Sigmoid colon (tissue), 7 donors: ENCODE results near the gene ALG3. TPM values are rescaled to one million over a fixed set of nuclear protein-coding genes. Genes with fewer than 3 reads are reported as not detected.

Experiments used
- DNase-seq: peaks from one replicate; pipeline ENCODE4 v3.0.0-alpha.2; 2019
- H3K27ac ChIP-seq, 4 donors: fragments of 200-600 bp; sonication (generic); one replicate each; pipeline ENCODE4 v1.5.1; 2016 to 2019; ENCODE audit warnings: mild to moderate bottlenecking in 1 of 4
- H3K27me3 ChIP-seq, 3 donors: fragments of 200-600 bp; sonication (generic); one replicate each; pipeline ENCODE4 v1.5.1; 2019; ENCODE audit warnings: mild to moderate bottlenecking in 1 of 3
- H3K36me3 ChIP-seq, 4 donors: fragments of 200-600 bp; sonication (generic); one replicate each; pipeline ENCODE4 v1.5.1; 2016 to 2019
- H3K4me1 ChIP-seq, 4 donors: fragments of 200-600 bp; sonication (generic); one replicate each; pipeline ENCODE4 v1.5.1; 2017 to 2019
- H3K4me3 ChIP-seq, 4 donors: fragments of 200-600 bp; sonication (generic); one replicate each; pipeline ENCODE4 v1.5.1; 2017 to 2019; ENCODE audit warnings: mild to moderate bottlenecking in 2 of 4, moderate library complexity in 1 of 4
- H3K9me3 ChIP-seq, 4 donors: fragments of 200-600 bp in 3 of 4; sonication (generic) in 3 of 4; one replicate each; pipeline versions ENCODE4 v1.5.1 to v1.6.1; 2013 to 2019
- EP300 ChIP-seq, 4 donors: sonication (generic); formaldehyde crosslinking; IDR thresholded peaks; one replicate each; pipeline ENCODE4 v1.6.1; 2017; ENCODE audit warnings: antibody characterized with exemption in 4 of 4
- POLR2A ChIP-seq, 2 donors: fragments of 450-650 bp; IDR thresholded peaks; one replicate each; pipeline ENCODE4 v1.6.1; 2016; ENCODE audit warnings: antibody characterized with exemption in 2 of 2, mild to moderate bottlenecking in 2 of 2, moderate library complexity in 2 of 2
- POLR2AphosphoS5 ChIP-seq, 4 donors: sonication (generic); formaldehyde crosslinking; IDR thresholded peaks; one replicate each; pipeline ENCODE4 v1.6.1; 2017; ENCODE audit warnings: antibody characterized with exemption in 4 of 4
- whole genome bisulfite sequencing, 2 donors: extraction: QIAGEN DNeasy Blood & Tissue Kit; methylation state at CpG; one replicate each; pipeline ENCODE4 v1.1.7; 2013; 5-methylcytosine and 5-hydroxymethylcytosine counted together
- intact Hi-C: fragments of 100-400 bp; cut with DNase I; formaldehyde crosslinking; loops from one replicate; pipeline ENCODE4 v1.15.1; 2023
- polyA plus RNA-seq, 3 donors: library from polyadenylated mRNA; stranded (reverse); fragments of 200-250 nt; gene quantifications; one replicate each; pipeline ENCODE4 v1.2.3, GENCODE V29; 2013
- total RNA-seq, 4 donors: library from RNA; depleted of rRNA; stranded (reverse); fragments of >200 nt; gene quantifications; one replicate each; pipeline ENCODE4 v1.1.0, GENCODE V29; 2016
- TF ChIP-seq, protein P1 (sequence below), 4 experiments: fragments of 450-650 bp in 3 of 4; fragments of 200-600 bp in 1 of 4; IDR thresholded peaks; one replicate each; pipeline ENCODE4 v1.5.1; 2016 to 2019; ENCODE audit warnings: antibody characterized with exemption in 4 of 4, mild to moderate bottlenecking in 3 of 4, moderate library complexity in 2 of 4
- donor health status: healthy with polysubstance abuse.
- donor health status: Bipolar disorder and iron deficiency.
- donor health status: healthy.

ALG3 gene
- total and polyA plus RNA-seq, 7 donors, result 9.9 to 46.8 (median 36.0) TPM

DNA sequence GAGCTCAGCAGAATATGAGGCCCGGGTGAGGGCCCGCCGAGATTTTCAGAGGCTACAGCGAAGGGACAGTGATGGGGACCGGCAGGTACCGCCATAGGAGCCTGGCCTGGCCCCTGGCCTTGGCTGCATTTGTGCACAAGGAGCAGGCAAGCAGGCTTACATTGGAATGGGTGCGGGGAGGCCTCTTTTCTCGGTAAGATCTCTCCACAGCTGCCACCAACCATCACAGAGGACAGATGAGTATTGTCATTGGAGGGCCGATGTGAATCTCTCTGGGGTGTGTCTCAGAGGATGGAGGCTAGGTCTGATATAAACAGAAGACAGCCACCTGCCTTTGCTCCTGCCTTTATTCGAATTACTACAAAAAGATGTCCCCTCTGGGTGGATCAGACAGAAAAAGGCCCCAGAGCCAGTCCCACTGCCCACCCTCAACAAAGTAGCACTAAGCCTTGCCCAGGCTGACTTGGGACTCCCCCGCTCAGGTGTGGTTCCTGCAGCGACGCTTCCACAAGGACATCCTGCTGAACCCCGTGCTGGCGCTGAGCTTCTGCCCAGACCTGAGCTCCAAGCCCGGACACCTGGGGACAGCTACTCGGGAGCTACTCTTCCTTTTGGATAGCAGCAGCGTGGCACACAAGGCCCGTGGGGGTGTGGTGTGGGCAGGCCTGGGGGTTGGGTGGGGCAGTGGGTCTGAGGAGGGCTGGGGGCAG is 13.9 kb downstream of the ALG3 start:
- Histone ChIP-seq H3K4me1 (peaks cover 0 to 12% (median 12%) of the 10 kb centered on the region in 4 donors), H3K27me3 (peaks cover 21 to 56% (median 34%) of the 10 kb centered on the region in 3 donors), H3K27ac (no peak overlapping the region), H3K9me3 (no peaks in the 10 kb centered on the region), H3K36me3 (no peaks in the 10 kb centered on the region), H3K4me3 (no peak overlapping the region)
- TF ChIP-seq EP300 (IDR thresholded peaks at IDR 0.05), result no peak
- intact Hi-C loops, result no loop called here
- WGBS, 2 donors, result 89 to 90% methylated on average over 19 of the region's 19 CpGs
- DNase-seq, result no peak

DNA sequence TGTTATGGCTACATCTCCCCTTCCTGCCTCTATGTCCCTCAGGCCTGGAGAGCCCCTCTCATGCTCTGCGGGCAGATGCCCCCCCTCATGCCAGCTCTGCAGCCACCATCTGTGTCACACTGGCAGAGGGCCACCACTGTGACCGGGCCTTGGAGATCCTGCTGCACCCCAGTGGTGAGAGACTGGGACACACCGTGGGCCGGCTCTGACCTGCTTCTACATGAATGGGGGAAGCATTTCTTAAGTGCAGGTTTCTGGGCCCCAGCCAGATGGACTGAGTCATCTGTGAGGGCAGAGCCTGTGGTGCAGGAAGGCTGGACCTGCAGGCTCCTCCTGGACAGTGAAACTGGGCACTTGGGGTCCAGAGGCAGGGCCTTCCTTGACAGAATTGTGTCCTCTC is 14.5 kb downstream of the ALG3 start:
- no peak for TF ChIP-seq EP300 (IDR thresholded peaks at IDR 0.05)
- no peak for TF ChIP-seq POLR2AphosphoS5 (IDR thresholded peaks at IDR 0.05)
- intact Hi-C loops, result no loop called here
- WGBS, 2 donors, result 42 to 55% methylated on average over 4 of the region's 4 CpGs
- Histone ChIP-seq H3K27me3 (peaks cover 28 to 57% (median 34%) of the 10 kb centered on the region in 3 donors), H3K36me3 (no peaks in the 10 kb centered on the region), H3K9me3 (no peaks in the 10 kb centered on the region), H3K4me1 (peaks cover 0 to 18% (median 18%) of the 10 kb centered on the region in 4 donors), H3K27ac (no peak overlapping the region), H3K4me3 (no peak overlapping the region)
- no peak for DNase-seq

DNA sequence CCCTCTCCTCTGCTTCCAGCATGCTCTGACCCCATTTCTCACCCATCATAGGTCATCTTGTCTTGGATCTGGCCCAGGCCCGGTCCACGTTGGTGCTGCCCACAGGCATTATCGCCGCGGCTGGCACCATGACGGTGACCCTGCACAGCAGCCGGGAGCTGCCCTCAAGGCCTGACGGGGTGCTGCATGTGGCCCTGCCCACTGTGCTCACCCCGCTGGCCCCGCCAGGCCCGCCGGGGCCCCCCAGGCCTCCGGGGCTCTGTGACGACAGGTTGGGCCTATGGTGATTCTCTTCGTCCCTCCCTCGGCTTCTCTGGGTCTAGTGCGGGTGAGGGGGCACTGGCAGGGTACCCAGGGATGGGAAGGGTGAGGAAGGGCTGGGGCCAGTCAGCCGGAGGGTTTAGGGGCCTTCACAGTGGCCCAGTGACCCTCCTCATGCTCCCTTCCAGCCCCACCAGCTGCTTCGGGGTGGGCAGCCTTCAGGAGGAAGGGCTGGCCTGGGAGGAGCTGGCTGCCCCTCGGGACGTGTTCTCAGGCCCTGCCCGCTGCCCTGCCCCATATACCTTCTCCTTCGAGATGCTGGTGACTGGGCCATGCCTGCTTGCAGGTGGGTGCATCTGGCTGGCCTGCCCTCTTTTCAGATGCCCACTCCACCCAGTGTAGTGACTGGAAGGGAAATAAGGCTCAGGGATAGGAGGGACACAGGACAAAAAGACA is 15.5 kb downstream of the ALG3 start:
- peaks cover 0 to 25% (median 24%) of the 10 kb centered on the region in 4 donors for H3K4me1 ChIP-seq
- no peak overlapping the region for H3K27ac ChIP-seq
- TF ChIP-seq POLR2A (IDR thresholded peaks at IDR 0.05) (no peak), POLR2AphosphoS5 (IDR thresholded peaks at IDR 0.05) (no peak), EP300 (IDR thresholded peaks at IDR 0.05) (no peak)
- TF ChIP-seq, protein P1, sequence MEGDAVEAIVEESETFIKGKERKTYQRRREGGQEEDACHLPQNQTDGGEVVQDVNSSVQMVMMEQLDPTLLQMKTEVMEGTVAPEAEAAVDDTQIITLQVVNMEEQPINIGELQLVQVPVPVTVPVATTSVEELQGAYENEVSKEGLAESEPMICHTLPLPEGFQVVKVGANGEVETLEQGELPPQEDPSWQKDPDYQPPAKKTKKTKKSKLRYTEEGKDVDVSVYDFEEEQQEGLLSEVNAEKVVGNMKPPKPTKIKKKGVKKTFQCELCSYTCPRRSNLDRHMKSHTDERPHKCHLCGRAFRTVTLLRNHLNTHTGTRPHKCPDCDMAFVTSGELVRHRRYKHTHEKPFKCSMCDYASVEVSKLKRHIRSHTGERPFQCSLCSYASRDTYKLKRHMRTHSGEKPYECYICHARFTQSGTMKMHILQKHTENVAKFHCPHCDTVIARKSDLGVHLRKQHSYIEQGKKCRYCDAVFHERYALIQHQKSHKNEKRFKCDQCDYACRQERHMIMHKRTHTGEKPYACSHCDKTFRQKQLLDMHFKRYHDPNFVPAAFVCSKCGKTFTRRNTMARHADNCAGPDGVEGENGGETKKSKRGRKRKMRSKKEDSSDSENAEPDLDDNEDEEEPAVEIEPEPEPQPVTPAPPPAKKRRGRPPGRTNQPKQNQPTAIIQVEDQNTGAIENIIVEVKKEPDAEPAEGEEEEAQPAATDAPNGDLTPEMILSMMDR (IDR thresholded peaks at IDR 0.05), result no peak
- H3K9me3 ChIP-seq, result no peaks in the 10 kb centered on the region
- intact Hi-C loops, result no loop called here
- no peak for DNase-seq
- no peaks in the 10 kb centered on the region for H3K36me3 ChIP-seq
- WGBS, 2 donors, result 89 to 90% methylated on average over 23 of the region's 23 CpGs
- H3K27me3 ChIP-seq, result peaks cover 33 to 57% (median 37%) of the 10 kb centered on the region in 3 donors
- no peak overlapping the region for H3K4me3 ChIP-seq

DNA sequence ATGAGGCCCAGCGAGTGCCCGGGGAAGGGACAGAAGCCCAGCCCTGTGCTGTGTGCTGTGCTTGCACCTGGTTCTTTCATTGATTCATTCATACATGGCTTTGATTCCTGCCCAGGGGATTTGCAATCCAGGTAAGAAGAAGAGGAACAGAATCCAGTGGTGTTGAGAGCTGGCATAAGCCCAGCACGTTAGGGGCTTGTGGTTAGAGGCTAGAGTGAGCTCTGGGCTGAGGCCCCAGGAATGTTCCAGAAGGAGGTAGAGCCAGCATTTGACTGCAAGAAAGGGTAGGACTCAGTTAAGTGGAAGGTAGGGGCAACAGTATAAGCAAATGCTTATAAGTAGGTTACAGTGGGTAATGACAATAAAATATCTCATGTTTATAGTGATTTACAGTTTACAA is 17.1 kb downstream of the ALG3 start:
- Histone ChIP-seq H3K9me3 (no peaks in the 10 kb centered on the region), H3K27me3 (peaks cover 33 to 72% (median 47%) of the 10 kb centered on the region in 3 donors), H3K4me1 (peaks cover 0 to 25% (median 24%) of the 10 kb centered on the region in 4 donors), H3K36me3 (no peaks in the 10 kb centered on the region), H3K4me3 (no peak overlapping the region), H3K27ac (no peak overlapping the region)
- no peak for DNase-seq
- intact Hi-C loops, result no loop called here
- TF ChIP-seq POLR2AphosphoS5 (IDR thresholded peaks at IDR 0.05) (no peak), EP300 (IDR thresholded peaks at IDR 0.05) (no peak), POLR2A (IDR thresholded peaks at IDR 0.05) (no peak)
- TF ChIP-seq, protein P1 (IDR thresholded peaks at IDR 0.05), result no peak
- 48 to 66% methylated on average over 3 of the region's 3 CpGs for WGBS, 2 donors

DNA sequence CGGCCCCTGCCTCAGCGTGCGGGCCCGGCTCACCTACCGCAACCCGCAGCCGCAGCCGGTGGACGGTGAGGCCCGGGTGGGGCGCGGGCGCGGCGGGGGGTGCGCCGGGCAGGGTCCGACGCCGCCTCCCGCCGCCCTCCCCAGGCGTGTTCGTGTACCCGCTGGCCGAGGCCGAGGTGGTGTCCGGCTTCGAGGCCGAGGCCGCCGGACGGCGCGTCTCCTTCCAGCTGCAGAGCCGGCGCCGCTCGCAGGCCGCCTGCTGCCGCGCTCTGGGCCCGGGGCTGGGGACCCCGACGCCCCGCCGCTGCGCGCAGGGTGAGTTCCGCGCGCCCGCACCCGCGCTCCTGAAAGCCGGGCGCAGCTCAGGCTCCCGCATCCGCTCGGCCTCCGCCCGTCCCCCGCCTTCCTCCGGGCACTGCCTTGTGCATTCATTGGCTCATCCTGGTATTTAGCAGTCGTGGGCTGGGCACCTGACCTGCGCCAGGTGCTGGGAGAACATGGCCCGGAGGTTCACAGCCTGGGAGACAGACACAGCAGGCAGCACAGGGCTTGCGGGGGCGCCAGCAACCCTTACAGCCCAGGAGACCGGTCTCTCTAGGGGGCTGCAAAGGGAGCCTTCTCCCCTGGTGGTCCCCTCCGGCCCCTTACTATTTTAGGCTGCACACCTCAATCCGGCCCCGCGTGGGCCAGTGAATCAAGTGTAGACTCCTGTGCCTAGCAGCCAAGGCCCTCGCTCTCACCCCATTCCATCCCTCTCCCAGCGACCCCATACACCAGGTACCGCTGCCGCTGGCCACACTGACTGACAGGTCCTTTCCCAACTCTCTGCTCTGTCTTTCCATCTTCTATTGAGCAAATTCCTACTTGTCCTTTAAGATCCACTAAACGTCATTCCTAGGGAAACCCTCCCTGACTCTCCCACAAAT is 17.9 kb downstream of the ALG3 start:
- no peak for TF ChIP-seq POLR2AphosphoS5 (IDR thresholded peaks at IDR 0.05)
- no peak for TF ChIP-seq EP300 (IDR thresholded peaks at IDR 0.05)
- TF ChIP-seq POLR2A (IDR thresholded peaks at IDR 0.05), result no peak
- TF ChIP-seq, protein P1 (IDR thresholded peaks at IDR 0.05), result no peak
- peaks cover 0 to 25% (median 24%) of the 10 kb centered on the region in 4 donors for H3K4me1 ChIP-seq
- no peak for DNase-seq
- peak overlapping the region in 3 of 4 donors; percentile 36 to 53 (median 52) for H3K4me3 ChIP-seq
- intact Hi-C loops, result no loop called here
- no peaks in the 10 kb centered on the region for H3K36me3 ChIP-seq
- 4 to 7% methylated on average over 79 of the region's 79 CpGs for WGBS, 2 donors
- H3K27ac ChIP-seq, result no peak overlapping the region
- peaks cover 33 to 78% (median 53%) of the 10 kb centered on the region in 3 donors for H3K27me3 ChIP-seq
- no peaks in the 10 kb centered on the region for H3K9me3 ChIP-seq
